ENCODE results near the gene NME8. TPM values are rescaled to one million over a fixed set of nuclear protein-coding genes. Genes with fewer than 3 reads are reported as not detected.

Gene NME8
- total RNA-seq, 1 experiment from 2014 or later, result not detected

DNA sequence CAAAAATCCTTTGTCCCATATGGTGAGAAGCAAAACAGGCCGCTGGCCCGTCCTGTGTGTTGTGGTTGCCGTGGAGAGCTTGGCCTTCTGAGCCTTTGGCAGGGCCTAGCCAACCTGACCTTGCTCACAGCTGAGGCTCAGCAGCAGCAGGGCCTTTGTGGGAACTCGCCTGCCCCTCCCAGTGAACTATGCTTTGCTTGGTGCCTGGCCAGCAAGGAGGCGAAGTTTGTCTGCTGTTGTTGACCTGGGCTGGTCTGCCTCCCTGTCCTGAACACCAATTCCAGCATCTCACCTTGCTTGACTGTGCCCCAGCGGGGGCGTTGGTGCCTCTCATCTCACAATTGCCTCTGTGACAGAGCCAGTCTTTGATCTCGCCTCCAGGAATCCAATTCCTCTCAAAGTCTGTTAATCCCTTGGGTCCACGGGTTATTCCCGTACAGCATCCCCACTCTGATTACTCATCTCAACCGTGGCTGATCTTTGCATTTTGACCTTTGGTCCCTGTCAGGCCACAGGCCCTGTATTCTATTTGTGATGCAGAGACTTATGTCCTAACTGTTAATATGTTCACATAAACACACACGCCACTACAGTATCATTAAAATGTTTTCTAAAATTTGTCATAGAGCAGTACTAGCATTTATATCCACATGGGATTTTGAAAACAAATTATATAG, 94.7 kb downstream of the NME8 start:
- no peak overlapping the region for H3K4me3 ChIP-seq (ENCODE audit: low read depth, low read length, poor library complexity, severe bottlenecking)

DNA sequence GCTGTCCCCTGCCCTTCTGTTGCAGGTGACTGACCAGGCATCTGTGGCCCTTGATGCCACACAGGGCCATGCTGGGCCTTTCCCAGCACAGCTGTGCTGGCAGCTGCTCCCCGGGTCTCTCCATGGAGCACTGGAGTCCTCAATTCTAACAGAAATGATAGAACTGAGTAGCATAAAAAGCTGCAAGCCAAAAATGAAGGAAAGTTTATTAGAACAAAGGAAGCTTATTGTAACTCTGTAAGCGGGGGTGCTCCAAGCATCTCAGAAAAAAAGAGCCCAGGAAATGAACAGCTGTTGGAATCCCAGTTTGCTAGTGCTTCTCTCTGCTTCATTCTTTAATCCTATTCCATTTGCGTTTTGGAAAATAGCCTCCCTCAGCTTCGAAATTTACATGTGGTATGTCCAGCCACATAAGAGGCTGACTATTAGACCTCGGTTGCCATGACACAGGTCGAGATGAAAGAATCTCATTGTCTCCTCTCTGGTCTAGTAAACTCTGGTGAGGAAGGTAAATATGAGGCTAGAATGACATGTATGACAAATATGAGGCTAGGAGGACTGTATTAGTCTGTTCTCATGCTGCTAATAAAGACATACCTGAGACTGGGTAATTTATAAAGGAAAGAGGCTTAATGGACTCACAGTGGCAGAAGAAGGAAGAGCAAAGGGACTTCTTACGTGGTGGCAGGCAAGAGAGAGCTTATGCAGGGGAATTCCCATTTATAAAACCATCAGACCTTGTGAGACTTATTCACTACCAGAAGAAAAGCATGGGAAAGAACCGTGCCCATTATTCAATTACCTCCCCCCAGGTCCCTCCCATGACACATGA, 95.7 kb downstream of the NME8 start:
- no TSS peak for BruUV-seq (replicated peaks)
- Histone ChIP-seq H3K27ac (ENCODE audit: low read depth, low read length, poor library complexity, severe bottlenecking) (no peak overlapping the region), H3K4me3 (ENCODE audit: low read depth, low read length, poor library complexity, severe bottlenecking) (no peak overlapping the region), H3K36me3 (ENCODE audit: insufficient read depth, low read length, poor library complexity, severe bottlenecking) (no peaks in the 10 kb centered on the region), H3K9me3 (ENCODE audit: low read depth, low read length, poor library complexity, severe bottlenecking) (no peaks in the 10 kb centered on the region), H3K4me1 (ENCODE audit: insufficient read depth, low read length, poor library complexity, severe bottlenecking) (no peaks in the 10 kb centered on the region), H3K27me3 (replicated peaks; ENCODE audit: insufficient read depth, low read depth, low read length, poor library complexity) (no peaks in the 10 kb centered on the region)
- TF ChIP-seq, protein P1, sequence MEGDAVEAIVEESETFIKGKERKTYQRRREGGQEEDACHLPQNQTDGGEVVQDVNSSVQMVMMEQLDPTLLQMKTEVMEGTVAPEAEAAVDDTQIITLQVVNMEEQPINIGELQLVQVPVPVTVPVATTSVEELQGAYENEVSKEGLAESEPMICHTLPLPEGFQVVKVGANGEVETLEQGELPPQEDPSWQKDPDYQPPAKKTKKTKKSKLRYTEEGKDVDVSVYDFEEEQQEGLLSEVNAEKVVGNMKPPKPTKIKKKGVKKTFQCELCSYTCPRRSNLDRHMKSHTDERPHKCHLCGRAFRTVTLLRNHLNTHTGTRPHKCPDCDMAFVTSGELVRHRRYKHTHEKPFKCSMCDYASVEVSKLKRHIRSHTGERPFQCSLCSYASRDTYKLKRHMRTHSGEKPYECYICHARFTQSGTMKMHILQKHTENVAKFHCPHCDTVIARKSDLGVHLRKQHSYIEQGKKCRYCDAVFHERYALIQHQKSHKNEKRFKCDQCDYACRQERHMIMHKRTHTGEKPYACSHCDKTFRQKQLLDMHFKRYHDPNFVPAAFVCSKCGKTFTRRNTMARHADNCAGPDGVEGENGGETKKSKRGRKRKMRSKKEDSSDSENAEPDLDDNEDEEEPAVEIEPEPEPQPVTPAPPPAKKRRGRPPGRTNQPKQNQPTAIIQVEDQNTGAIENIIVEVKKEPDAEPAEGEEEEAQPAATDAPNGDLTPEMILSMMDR (conservative IDR thresholded peaks at IDR 0.05; ENCODE audit: low read depth, low read length), result no peak
- no peak for TF ChIP-seq EZH2 (IDR thresholded peaks at IDR 0.05; ENCODE audit: borderline replicate concordance, low read depth, low read length, poor library complexity, severe bottlenecking)
- CTCF ChIA-PET, result no interaction called here
- no peak for DNase-seq (ENCODE audit: low spot score)
- intact Hi-C loops (cut with micrococcal nuclease; ENCODE audit: unreplicated experiment), result no loop called here
- POLR2A ChIA-PET (ENCODE audit: low non-redundant PET), result no interaction called here

More for the DNA sequence above, 94.7 kb downstream of the NME8 start:
- Histone ChIP-seq H3K4me1 (ENCODE audit: insufficient read depth, low read length, poor library complexity, severe bottlenecking) (no peaks in the 10 kb centered on the region), H3K27me3 (replicated peaks; ENCODE audit: insufficient read depth, low read depth, low read length, poor library complexity) (no peaks in the 10 kb centered on the region), H3K36me3 (ENCODE audit: insufficient read depth, low read length, poor library complexity, severe bottlenecking) (no peaks in the 10 kb centered on the region), H3K9me3 (ENCODE audit: low read depth, low read length, poor library complexity, severe bottlenecking) (no peaks in the 10 kb centered on the region), H3K27ac (ENCODE audit: low read depth, low read length, poor library complexity, severe bottlenecking) (no peak overlapping the region)
- no peak for TF ChIP-seq EZH2 (IDR thresholded peaks at IDR 0.05; ENCODE audit: borderline replicate concordance, low read depth, low read length, poor library complexity, severe bottlenecking)
- TF ChIP-seq, protein P1 (conservative IDR thresholded peaks at IDR 0.05; ENCODE audit: low read depth, low read length), result no peak
- intact Hi-C loops (cut with micrococcal nuclease; ENCODE audit: unreplicated experiment), result no loop called here
- no peak for DNase-seq (ENCODE audit: low spot score)
- no TSS peak for BruUV-seq (replicated peaks)
- CTCF ChIA-PET, result no interaction called here
- POLR2A ChIA-PET (ENCODE audit: low non-redundant PET), result no interaction called here

DNA sequence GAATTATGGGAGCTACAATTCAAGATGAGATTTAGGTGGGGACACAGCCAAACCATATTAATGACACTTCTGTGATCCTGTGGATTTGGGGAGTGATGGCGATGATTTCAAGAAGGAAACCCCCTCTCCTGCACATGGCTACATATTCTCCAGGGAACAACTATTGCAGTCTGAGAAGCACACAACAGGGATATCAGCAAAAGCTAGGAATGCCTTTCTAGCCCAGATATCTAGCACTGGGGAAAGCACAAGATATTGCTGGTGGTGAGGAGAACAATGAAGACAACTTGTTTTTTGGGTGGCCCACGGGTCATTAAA, 96.3 kb downstream of the NME8 start:
- Histone ChIP-seq H3K4me1 (ENCODE audit: insufficient read depth, low read length, poor library complexity, severe bottlenecking) (no peaks in the 10 kb centered on the region), H3K27me3 (replicated peaks; ENCODE audit: insufficient read depth, low read depth, low read length, poor library complexity) (no peaks in the 10 kb centered on the region), H3K9me3 (ENCODE audit: low read depth, low read length, poor library complexity, severe bottlenecking) (no peaks in the 10 kb centered on the region), H3K27ac (ENCODE audit: low read depth, low read length, poor library complexity, severe bottlenecking) (no peak overlapping the region), H3K36me3 (ENCODE audit: insufficient read depth, low read length, poor library complexity, severe bottlenecking) (no peaks in the 10 kb centered on the region), H3K4me3 (ENCODE audit: low read depth, low read length, poor library complexity, severe bottlenecking) (no peak overlapping the region)
- no peak for DNase-seq (ENCODE audit: low spot score)
- intact Hi-C loops (cut with micrococcal nuclease; ENCODE audit: unreplicated experiment), result no loop called here
- TF ChIP-seq, protein P1 (conservative IDR thresholded peaks at IDR 0.05; ENCODE audit: low read depth, low read length), result no peak
- no peak for TF ChIP-seq EZH2 (IDR thresholded peaks at IDR 0.05; ENCODE audit: borderline replicate concordance, low read depth, low read length, poor library complexity, severe bottlenecking)
- ChIA-PET CTCF (no interaction called here), POLR2A (ENCODE audit: low non-redundant PET) (no interaction called here)
- no TSS peak for BruUV-seq (replicated peaks)
